T-helper 1 cell treated with Interleukin-12 subunit alpha and Interleukin-12 subunit beta and Interleukin-4 antibody, amounts not matched to agents 30 ng/mL and 1 ng/mL, for 36 hours (primary cell): ENCODE data around the gene PPARD. TPM values are rescaled to one million over a fixed set of nuclear protein-coding genes. Genes with fewer than 3 reads are reported as not detected.
"Not testable (repeated sequence)": the region's sequence is repeated elsewhere in the genome, so short reads cannot be mapped to it uniquely, and the experiment has no call there.

Source experiments
- intact Hi-C: fragments of 100-400 bp; cut with micrococcal nuclease; formaldehyde crosslinking; loops from one replicate; pipeline ENCODE4 v1.15.1; 2024
- total RNA-seq: library from RNA; stranded (reverse); gene quantifications from 2 replicates; pipeline ENCODE4 v1.2.3, GENCODE V29; 2022

The PPARD gene
- total RNA-seq, result 20.9 and 21.9 TPM in 2 replicates

- intact Hi-C loops, result loop anchor here (1.0 kb wide), 8 partner anchors 10 to 395 kb away; partner anchors contain the start of genes ARMC12, DEF6 and RPL10A
These were observed at the start of gene PPARD for GRCh38 chr6:35342258-35343091. Gene PPARD, plus strand, starts transcription at chr6:35342558. Its CDS starts 68,530 bp downstream, at chr6:35411088.

GRCh38 chr6:35293681-35294080, 48.7 kb upstream of the PPARD start:
- intact Hi-C loops, result loop anchor here (1.0 to 2.0 kb wide), 5 partner anchors 35 to 444 kb away; partner anchors contain the start of genes ARMC12 and ZNF76

- intact Hi-C loops, result loop anchor here (1.0 to 2.0 kb wide), 5 partner anchors 36 to 443 kb away; partner anchors contain the start of genes ARMC12 and ZNF76
These were observed 47.9 kb upstream of the PPARD start for GRCh38 chr6:35294308-35294945.

DNA sequence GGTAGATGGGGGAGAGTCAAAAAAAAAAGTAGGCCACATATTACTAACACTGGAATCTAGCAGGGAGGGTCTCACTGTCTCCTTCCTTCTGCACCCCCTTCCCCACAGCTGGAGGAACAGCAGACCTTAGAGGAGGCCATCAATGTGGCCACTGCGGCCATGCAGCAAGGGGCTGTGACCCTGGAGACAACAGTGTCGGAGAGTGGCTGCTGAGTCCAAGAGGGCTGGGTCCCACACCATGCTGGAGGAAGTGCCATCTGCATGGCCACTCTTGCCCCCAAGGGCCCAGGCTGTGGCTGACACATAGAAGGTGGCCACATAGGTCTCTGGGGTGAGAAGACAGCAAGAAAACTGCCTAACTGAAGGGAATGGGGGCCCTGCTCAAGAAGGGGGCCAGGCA, 47.3 kb upstream of the PPARD start:
- intact Hi-C loops, result loop anchor here (2.0 kb wide), 1 partner anchor 36 kb away; the partner anchor contains the start of gene ZNF76

GRCh38 chr6:35295521-35296315, 46.6 kb upstream of the PPARD start:
- intact Hi-C loops, result loop anchor here (2.0 kb wide), 1 partner anchor 37 kb away; the partner anchor contains the start of gene ZNF76

- intact Hi-C loops, result loop anchor here (1.0 kb wide), 6 partner anchors 14 to 439 kb away; partner anchors contain the start of genes PPARD and RPL10A
These were observed 45.3 kb upstream of the PPARD start for GRCh38 chr6:35296931-35297600.

DNA sequence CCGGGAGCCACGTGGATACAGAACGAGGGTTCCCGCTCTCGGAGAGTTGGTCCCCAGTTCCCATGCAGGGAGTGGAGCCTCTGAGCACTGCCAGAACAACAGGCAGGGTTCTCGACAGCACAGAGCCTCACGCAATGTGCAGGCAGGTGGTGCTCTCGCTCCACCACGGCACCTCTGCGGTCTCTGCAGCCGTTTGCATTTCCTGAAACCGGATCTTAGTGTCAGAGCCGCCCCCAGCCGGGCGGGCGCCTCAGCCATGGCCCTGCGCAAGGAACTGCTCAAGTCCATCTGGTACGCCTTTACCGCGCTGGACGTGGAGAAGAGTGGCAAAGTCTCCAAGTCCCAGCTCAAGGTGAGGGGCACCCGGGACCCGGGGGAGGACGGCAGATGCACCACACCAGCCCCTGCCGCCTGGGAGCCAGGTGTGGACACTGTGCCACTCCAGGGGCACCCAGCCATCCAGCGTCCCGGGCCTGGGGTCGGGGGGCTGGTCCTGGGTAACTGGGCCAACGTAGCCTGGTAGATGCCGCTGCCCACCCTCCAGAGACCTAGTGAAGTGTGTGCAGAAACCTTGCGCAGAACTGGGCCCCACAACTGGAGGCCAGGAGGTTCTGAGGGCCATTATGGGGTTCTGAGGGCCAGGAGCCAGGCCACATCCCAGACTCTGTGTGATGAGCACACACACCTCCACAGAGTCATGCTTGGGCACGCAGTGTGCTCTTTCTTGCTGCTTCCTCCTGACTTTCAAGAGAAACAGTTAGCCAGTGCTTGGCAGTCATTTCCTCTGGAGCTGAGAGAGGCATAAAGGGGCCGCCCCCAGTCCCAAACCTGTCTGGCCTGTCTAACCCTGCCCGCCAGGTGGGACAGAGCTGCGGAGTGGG, 44.5 kb upstream of the PPARD start, which contains the start of gene DEF6:
Gene DEF6 (plus strand): TSS at position 218 of the 881 bp plus-strand sequence. CDS start 39 bp downstream, at position 257.
- intact Hi-C loops, result loop anchor here (1.0 kb wide), 6 partner anchors 13 to 438 kb away; partner anchors contain the start of genes PPARD and RPL10A

DNA sequence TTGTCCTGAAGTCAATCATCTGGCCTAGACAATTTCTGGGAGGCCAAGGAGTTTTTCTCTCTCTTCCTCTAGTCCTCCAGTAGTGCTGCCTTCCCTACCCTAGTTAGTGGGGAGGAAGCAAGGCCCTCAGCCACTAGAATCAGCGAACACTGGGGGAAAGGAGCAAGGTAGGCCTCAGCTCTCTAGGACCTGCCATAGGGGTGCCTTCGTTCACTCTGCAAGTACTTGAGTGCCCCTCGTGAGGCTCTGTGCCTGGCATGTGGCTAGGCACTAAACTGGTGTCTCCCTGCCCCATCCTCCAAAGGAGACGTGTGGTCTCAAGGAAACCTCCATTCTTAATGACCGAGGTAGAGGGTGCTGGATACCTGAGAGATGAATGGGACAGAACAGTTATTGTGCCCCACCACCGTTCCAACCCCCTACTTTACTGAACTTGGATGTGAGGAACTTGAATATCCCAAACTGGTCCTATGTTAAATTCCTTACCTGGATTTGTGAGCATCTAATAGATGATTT, 43.7 kb upstream of the PPARD start:
- intact Hi-C loops, result no loop called here

GRCh38 chr6:35299674-35300073, 42.7 kb upstream of the PPARD start:
- intact Hi-C loops, result no loop called here

DNA sequence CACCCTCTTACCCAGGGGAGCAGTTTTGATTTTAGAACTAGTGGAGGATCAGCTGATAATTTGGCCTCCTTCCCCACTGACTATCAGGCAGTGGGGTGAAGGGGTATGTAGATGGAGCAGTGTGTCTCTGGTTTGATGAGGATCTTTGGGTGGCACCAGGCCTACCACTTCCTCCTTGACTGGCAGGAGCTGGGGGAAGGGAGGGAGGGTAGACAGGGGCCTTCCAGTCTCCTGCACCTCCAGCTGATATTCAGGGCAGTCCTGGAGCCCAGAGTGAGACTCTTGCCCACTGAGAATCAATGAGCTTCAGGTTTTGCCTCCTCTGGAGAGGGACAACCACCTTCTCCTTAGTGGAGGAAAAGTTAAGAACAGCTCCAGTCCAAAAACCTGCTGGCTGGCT, 41.5 kb upstream of the PPARD start:
- intact Hi-C loops, result no loop called here

GRCh38 chr6:35302604-35303241, 39.6 kb upstream of the PPARD start:
- intact Hi-C loops, result loop anchor here (1.0 to 2.0 kb wide), 6 partner anchors 9 to 616 kb away; partner anchors contain the start of genes RPL10A and ZNF76

DNA sequence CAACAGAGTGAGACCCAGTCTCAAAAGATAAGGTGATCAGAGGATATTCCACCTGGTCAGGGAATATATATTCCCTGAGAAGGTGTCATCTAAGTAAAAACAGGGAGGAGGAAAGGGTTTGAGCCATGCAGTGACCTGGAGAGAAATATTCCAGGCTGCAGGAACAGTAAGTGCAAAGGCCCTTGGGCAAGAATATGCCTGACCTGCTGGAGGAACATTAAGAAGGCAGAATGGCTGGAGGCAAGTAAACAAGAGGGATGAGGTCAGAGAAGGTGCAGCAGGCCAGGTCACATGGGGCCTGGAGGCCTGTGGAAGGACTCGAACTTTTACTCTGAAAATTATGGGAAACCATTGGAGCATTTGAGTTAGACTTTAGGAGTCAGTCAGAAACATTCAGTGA, 38.1 kb upstream of the PPARD start:
- intact Hi-C loops, result no loop called here

DNA sequence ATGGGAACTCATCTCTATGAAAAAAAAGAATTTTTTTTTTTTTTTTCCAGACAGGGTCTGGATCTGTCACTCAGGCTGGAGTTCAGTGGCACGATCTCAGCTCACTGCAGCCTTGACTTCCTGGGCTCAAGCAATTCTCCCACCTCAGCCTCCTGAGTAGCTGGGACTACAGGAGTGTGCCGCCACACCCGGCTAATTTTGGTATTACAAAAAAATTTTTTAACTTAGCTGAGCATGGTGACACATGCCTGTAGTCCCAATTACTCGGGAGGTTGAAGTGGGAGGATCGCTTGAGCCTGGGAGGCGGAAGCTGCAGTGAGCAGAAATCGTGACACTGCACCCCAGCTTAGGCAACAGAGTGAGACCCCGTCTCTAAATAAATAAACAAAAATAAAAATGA, 37.2 kb upstream of the PPARD start:
- intact Hi-C loops, result no loop called here

- intact Hi-C loops, result not testable (repeated sequence)
These were observed 35.2 kb upstream of the PPARD start for GRCh38 chr6:35307138-35307537.

DNA sequence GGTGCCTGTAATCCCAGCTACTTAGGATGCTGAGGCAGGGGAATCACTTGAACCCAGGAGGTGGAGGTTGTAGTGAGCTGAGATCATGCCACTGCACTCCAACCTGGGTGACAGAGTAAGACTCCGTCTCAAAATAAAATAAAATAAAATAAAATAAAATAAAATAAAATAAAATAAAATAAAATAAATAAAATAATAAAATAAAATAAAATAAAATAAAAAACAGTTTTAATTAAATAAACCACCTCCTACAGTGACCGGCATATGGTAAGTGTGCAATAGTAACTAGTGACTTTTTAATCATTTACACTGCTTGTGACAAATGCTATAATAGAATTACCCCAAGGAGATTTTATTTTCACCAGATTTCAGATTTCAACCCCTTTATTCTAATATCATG, 33.8 kb upstream of the PPARD start:
- intact Hi-C loops, result not testable (repeated sequence)

GRCh38 chr6:35309611-35310264, 32.6 kb upstream of the PPARD start:
- intact Hi-C loops, result loop anchor here (5.0 kb wide), 1 partner anchor 378 kb away; the partner anchor contains the start of gene FKBP5

DNA sequence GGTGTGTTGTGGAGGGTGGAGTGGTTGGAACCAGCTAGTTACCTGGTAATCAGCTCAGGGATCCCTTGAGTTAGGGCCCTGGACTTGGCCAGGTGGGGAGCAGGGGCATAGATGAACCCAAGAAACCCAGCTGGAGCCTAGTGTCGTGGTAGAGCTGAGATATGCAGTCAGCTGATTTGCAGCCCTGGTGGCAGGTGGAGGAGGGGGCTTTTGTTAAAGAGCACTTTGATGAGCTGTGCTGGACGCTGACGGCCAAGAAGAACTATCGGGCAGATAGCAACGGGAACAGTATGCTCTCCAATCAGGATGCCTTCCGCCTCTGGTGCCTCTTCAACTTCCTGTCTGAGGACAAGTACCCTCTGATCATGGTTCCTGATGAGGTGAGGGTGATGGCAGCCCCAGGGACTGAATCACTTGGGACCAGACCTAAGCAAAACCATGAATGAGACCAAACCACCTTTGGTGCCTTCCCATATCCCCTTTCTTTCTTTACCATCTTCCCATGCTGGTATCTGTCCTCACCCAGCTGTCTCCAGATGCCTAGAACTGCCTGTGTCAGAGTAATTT, 32.0 kb upstream of the PPARD start:
- intact Hi-C loops, result loop anchor here (5.0 kb wide), 1 partner anchor 377 kb away; the partner anchor contains the start of gene FKBP5
